Measurements from ENCODE around the gene MBD2. TPM values are rescaled to one million over a fixed set of nuclear protein-coding genes. Genes with fewer than 3 reads are reported as not detected.

MBD2 gene
- total RNA-seq, 1 experiment from 2014 or later = 53.3 TPM

GRCh38 chr18:54173980-54174630 is 50.4 kb downstream of the MBD2 start:
- POLR2A ChIA-PET = no interaction called here
- H3K4me3 ChIP-seq (ENCODE audit: low read depth in 2 of 2, low read length in 2 of 2) = no peak overlapping the region
- H3K4me1 ChIP-seq (ENCODE audit: control insufficient read depth, insufficient read depth, low read length) = no peaks in the 10 kb centered on the region
- in situ Hi-C loops (cut with HindIII; ENCODE audit: low pct_unique_long_range_greater_than_20kb, low sequenced_read_pairs) (no loop called here), intact Hi-C loops (cut with micrococcal nuclease; ENCODE audit: unreplicated experiment) (no loop called here)
- H3K27ac ChIP-seq (ENCODE audit: low read length) = no peak overlapping the region
- H3K36me3 ChIP-seq (ENCODE audit: control insufficient read depth, insufficient read depth, low read length) = no peaks in the 10 kb centered on the region
- no TSS peak for BruUV-seq (replicated peaks)
- H3K9me3 ChIP-seq (ENCODE audit: control insufficient read depth, insufficient read depth, low read depth, low read length) = no peaks in the 10 kb centered on the region
- TF ChIP-seq, protein P1, sequence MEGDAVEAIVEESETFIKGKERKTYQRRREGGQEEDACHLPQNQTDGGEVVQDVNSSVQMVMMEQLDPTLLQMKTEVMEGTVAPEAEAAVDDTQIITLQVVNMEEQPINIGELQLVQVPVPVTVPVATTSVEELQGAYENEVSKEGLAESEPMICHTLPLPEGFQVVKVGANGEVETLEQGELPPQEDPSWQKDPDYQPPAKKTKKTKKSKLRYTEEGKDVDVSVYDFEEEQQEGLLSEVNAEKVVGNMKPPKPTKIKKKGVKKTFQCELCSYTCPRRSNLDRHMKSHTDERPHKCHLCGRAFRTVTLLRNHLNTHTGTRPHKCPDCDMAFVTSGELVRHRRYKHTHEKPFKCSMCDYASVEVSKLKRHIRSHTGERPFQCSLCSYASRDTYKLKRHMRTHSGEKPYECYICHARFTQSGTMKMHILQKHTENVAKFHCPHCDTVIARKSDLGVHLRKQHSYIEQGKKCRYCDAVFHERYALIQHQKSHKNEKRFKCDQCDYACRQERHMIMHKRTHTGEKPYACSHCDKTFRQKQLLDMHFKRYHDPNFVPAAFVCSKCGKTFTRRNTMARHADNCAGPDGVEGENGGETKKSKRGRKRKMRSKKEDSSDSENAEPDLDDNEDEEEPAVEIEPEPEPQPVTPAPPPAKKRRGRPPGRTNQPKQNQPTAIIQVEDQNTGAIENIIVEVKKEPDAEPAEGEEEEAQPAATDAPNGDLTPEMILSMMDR (IDR thresholded peaks at IDR 0.05) = no peak
- TF ChIP-seq TCF7L2 (IDR thresholded peaks at IDR 0.05; ENCODE audit: low read depth, low read length) = no peak
- DNase-seq (ENCODE audit: low read depth, low spot score) (no peak), ATAC-seq (no peak)
- no peaks in the 10 kb centered on the region for H3K27me3 ChIP-seq (ENCODE audit: control insufficient read depth, insufficient read depth, low read length)
- CTCF ChIA-PET = no interaction called here

DNA sequence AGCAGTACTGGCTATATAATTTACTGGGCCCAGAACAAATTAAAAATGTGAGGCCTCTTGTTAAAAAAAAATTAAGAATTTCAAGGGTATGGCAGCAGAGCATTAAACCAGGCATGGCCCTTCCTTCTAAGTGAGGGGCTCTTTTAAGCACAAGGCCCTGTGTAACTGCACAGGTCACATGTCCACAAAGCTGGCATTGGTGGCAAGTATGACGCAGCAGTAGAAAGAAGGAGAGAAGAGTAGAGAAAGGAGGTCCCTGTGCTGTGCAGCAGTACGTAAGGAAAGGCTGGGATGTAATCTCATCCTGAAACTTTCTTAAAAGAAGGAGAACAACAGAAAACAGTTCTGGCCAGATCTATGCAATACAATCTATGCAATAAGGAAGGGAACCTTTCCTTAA is 51.2 kb downstream of the MBD2 start:
- TF ChIP-seq SIN3A (IDR thresholded peaks at IDR 0.05; ENCODE audit: borderline replicate concordance, insufficient read depth, low read depth, low read length) = no peak
- TF ChIP-seq, protein P1 (IDR thresholded peaks at IDR 0.05) = no peak
- TF ChIP-seq REST (IDR thresholded peaks at IDR 0.05; ENCODE audit: insufficient read depth in 1 of 2, low read depth in 2 of 2, low read length in 1 of 2) = no peak
- no peak for TF ChIP-seq TCF7L2 (IDR thresholded peaks at IDR 0.05; ENCODE audit: low read depth, low read length)
- no peak for TF ChIP-seq POLR2AphosphoS5 (IDR thresholded peaks at IDR 0.05; ENCODE audit: low read depth, low read length)
- ATAC-seq (no peak), DNase-seq (ENCODE audit: low read depth, low spot score) (no peak)
- BruUV-seq (replicated peaks) = no TSS peak
- no peak overlapping the region for H3K27ac ChIP-seq (ENCODE audit: low read length)
- no peaks in the 10 kb centered on the region for H3K27me3 ChIP-seq (ENCODE audit: control insufficient read depth, insufficient read depth, low read length)
- H3K4me1 ChIP-seq (ENCODE audit: control insufficient read depth, insufficient read depth, low read length) = no peaks in the 10 kb centered on the region
- intact Hi-C loops (cut with micrococcal nuclease; ENCODE audit: unreplicated experiment) = no loop called here
- CTCF ChIA-PET = no interaction called here
- POLR2A ChIA-PET = no interaction called here
- in situ Hi-C loops (cut with HindIII; ENCODE audit: low pct_unique_long_range_greater_than_20kb, low sequenced_read_pairs) = no loop called here
- no peaks in the 10 kb centered on the region for H3K36me3 ChIP-seq (ENCODE audit: control insufficient read depth, insufficient read depth, low read length)
- no peaks in the 10 kb centered on the region for H3K9me3 ChIP-seq (ENCODE audit: control insufficient read depth, insufficient read depth, low read depth, low read length)
- H3K4me3 ChIP-seq (ENCODE audit: low read depth in 2 of 2, low read length in 2 of 2) = no peak overlapping the region
